Keratinocyte (primary cell): ENCODE data around the gene CELSR3.

ENCODE experiments used
- CTCF ChIP-seq, 3 experiments: IDR thresholded peaks in 1 of 3; conservative IDR thresholded peaks in 1 of 3; optimal IDR thresholded peaks in 1 of 3; 2 replicates in 2 of 3; 3 replicates in 1 of 3; pipeline versions ENCODE3 to v1.5.1; 2011; ENCODE audit warnings: low read length in 3 of 3, mild to moderate bottlenecking in 3 of 3, moderate library complexity in 2 of 3, control low read depth in 1 of 3, inconsistent platforms in 1 of 3; ENCODE audit not compliant: insufficient read depth in 2 of 3; ENCODE audit errors: extremely low read depth in 1 of 3
- EZH2 ChIP-seq: IDR thresholded peaks from one replicate; pipeline ENCODE4 v1.6.1; 2012; ENCODE audit warnings: inconsistent platforms, mild to moderate bottlenecking, low read length, moderate library complexity

DNA sequence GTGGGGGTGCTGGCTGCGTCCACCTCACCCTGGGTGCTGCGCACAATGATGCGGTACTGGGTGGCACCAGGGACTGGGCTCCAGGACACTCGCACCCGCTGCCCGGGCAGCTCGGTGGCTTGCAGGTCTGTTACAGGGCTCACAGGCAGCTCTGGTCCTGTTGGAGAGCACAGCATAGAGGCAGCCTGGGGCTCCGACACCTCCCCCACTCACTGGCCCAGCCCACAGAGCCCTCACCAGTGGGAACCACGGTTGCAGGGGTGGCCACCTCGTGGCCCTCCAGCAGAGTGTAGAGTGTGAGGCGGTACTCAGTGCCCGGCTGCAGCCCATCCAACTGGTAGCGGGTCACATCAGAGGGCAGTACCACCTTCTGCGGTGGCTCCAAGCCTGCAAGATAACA lies 71.2 kb downstream of the CELSR3 start:
- no peak for TF ChIP-seq EZH2
- no peak for TF ChIP-seq CTCF (optimal IDR thresholded peaks at IDR 0.05 in 1 of 3, IDR thresholded peaks at IDR 0.05 in 1 of 3, conservative IDR thresholded peaks at IDR 0.05 in 1 of 3; ENCODE audit: extremely low read depth in 1 of 3, insufficient read depth in 2 of 3, low read length in 3 of 3)
